ENCODE results near the gene PLA2G5.

Gene PLA2G5

DNA sequence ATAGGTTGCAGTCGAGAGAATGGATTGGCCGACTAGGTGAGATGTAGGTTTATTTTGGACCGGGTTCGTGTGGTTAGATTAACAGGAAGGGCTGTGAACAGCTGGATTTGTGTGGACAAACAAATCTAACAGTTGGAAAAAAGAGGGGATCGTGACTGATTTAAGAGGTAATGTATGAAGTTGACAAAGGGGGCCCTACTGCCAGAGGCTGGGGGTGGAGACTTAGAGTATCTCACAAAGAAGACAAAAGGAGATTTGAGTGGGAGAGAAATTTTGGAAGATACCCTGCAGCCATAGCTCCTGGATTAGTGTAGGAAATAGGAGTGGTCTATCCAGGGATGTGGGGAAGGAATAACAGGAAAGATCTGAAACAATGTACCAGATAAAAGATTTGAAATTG is 38.8 kb upstream of the PLA2G5 start:
- Histone ChIP-seq H3K27me3 (ENCODE audit: low read depth, low read length) (no peaks in the 10 kb centered on the region), H3K9me3 (ENCODE audit: insufficient read depth, low read length) (no peaks in the 10 kb centered on the region), H3K4me1 (ENCODE audit: low read length) (no peaks in the 10 kb centered on the region), H3K27ac (ENCODE audit: low read length) (no peak overlapping the region), H3K4me2 (ENCODE audit: low read length) (no peak overlapping the region), H4K20me1 (ENCODE audit: insufficient read depth, low read length) (no peaks in the 10 kb centered on the region), H3K9ac (ENCODE audit: low read length) (no peak overlapping the region), H3K4me3 (ENCODE audit: low read length) (no peak overlapping the region), H3K79me2 (ENCODE audit: low read length) (no peaks in the 10 kb centered on the region), H2AFZ (ENCODE audit: low read depth, low read length) (no peak overlapping the region), H3K36me3 (replicated peaks; ENCODE audit: low read depth, low read length) (no peaks in the 10 kb centered on the region)
- TF ChIP-seq, protein P1, sequence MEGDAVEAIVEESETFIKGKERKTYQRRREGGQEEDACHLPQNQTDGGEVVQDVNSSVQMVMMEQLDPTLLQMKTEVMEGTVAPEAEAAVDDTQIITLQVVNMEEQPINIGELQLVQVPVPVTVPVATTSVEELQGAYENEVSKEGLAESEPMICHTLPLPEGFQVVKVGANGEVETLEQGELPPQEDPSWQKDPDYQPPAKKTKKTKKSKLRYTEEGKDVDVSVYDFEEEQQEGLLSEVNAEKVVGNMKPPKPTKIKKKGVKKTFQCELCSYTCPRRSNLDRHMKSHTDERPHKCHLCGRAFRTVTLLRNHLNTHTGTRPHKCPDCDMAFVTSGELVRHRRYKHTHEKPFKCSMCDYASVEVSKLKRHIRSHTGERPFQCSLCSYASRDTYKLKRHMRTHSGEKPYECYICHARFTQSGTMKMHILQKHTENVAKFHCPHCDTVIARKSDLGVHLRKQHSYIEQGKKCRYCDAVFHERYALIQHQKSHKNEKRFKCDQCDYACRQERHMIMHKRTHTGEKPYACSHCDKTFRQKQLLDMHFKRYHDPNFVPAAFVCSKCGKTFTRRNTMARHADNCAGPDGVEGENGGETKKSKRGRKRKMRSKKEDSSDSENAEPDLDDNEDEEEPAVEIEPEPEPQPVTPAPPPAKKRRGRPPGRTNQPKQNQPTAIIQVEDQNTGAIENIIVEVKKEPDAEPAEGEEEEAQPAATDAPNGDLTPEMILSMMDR (IDR thresholded peaks at IDR 0.05; ENCODE audit: low read depth, low read length): no peak

DNA sequence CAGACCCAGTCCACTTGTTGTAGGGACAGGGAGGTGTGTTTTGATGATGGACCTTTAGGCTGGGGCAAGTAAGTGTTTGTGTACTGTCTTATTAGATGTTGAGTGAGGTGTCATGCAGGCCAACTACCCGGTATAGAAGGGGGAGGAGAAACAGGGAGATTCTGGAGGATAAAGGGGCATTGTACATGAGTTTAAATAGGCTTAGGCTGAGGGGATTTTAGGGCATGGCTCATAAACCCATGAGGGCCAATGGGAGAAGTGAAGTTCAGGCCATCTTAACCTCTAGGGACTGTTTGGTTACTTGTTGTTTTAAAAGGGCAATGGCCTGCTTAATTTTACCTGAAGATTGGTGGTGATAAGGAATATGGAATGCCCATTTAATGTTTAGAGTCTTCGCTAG is 38.2 kb upstream of the PLA2G5 start:
- H3K4me1 ChIP-seq (ENCODE audit: low read length): no peaks in the 10 kb centered on the region
- no peaks in the 10 kb centered on the region for H3K9me3 ChIP-seq (ENCODE audit: insufficient read depth, low read length)
- no peak overlapping the region for H2AFZ ChIP-seq (ENCODE audit: low read depth, low read length)
- no peak overlapping the region for H3K9ac ChIP-seq (ENCODE audit: low read length)
- no peak for TF ChIP-seq EZH2phosphoT487 (IDR thresholded peaks at IDR 0.05; ENCODE audit: low read depth)
- TF ChIP-seq, protein P1 (IDR thresholded peaks at IDR 0.05; ENCODE audit: low read depth, low read length): no peak
- H3K4me3 ChIP-seq (ENCODE audit: low read length): no peak overlapping the region
- no peaks in the 10 kb centered on the region for H3K27me3 ChIP-seq (ENCODE audit: low read depth, low read length)
- no peak overlapping the region for H3K27ac ChIP-seq (ENCODE audit: low read length)
- H3K36me3 ChIP-seq (replicated peaks; ENCODE audit: low read depth, low read length): no peaks in the 10 kb centered on the region
- H3K79me2 ChIP-seq (ENCODE audit: low read length): no peaks in the 10 kb centered on the region
- no peaks in the 10 kb centered on the region for H4K20me1 ChIP-seq (ENCODE audit: insufficient read depth, low read length)
- no peak overlapping the region for H3K4me2 ChIP-seq (ENCODE audit: low read length)

DNA sequence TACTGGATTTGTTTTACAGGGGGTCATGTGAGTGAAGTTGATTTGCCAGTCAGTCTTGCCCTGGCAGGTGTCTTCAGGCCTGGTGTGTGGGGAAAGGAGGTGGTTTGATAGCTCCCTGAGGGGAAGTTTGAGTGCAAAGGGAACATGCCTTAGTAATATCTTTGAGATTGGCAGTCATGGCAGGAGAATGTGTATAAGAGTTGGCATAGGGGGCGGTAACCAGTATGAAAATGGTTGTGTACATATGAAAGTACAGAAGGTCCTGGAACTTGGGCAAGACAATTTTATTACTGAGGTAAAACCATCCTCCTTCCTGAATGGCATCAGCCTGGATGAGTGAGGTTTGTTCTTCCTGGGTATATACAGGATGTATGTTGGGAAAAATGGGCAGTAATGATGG is 37.6 kb upstream of the PLA2G5 start:
- no peaks in the 10 kb centered on the region for H3K4me1 ChIP-seq (ENCODE audit: low read length)
- no peaks in the 10 kb centered on the region for H3K27me3 ChIP-seq (ENCODE audit: low read depth, low read length)
- H3K4me3 ChIP-seq (ENCODE audit: low read length): no peak overlapping the region
- no peak overlapping the region for H3K27ac ChIP-seq (ENCODE audit: low read length)
- no peak overlapping the region for H3K4me2 ChIP-seq (ENCODE audit: low read length)
- no peaks in the 10 kb centered on the region for H3K79me2 ChIP-seq (ENCODE audit: low read length)
- no peak for TF ChIP-seq EZH2phosphoT487 (IDR thresholded peaks at IDR 0.05; ENCODE audit: low read depth)
- TF ChIP-seq, protein P1 (IDR thresholded peaks at IDR 0.05; ENCODE audit: low read depth, low read length): no peak
- H4K20me1 ChIP-seq (ENCODE audit: insufficient read depth, low read length): no peaks in the 10 kb centered on the region
- no peaks in the 10 kb centered on the region for H3K9me3 ChIP-seq (ENCODE audit: insufficient read depth, low read length)
- no peaks in the 10 kb centered on the region for H3K36me3 ChIP-seq (replicated peaks; ENCODE audit: low read depth, low read length)
- no peak overlapping the region for H2AFZ ChIP-seq (ENCODE audit: low read depth, low read length)
- H3K9ac ChIP-seq (ENCODE audit: low read length): no peak overlapping the region

- Histone ChIP-seq H3K79me2 (ENCODE audit: low read length) (no peaks in the 10 kb centered on the region), H3K4me1 (ENCODE audit: low read length) (no peaks in the 10 kb centered on the region), H3K9ac (ENCODE audit: low read length) (no peak overlapping the region), H3K36me3 (replicated peaks; ENCODE audit: low read depth, low read length) (no peaks in the 10 kb centered on the region), H3K4me3 (ENCODE audit: low read length) (no peak overlapping the region), H4K20me1 (ENCODE audit: insufficient read depth, low read length) (no peaks in the 10 kb centered on the region), H3K27me3 (ENCODE audit: low read depth, low read length) (no peaks in the 10 kb centered on the region), H2AFZ (ENCODE audit: low read depth, low read length) (no peak overlapping the region), H3K27ac (ENCODE audit: low read length) (no peak overlapping the region), H3K9me3 (ENCODE audit: insufficient read depth, low read length) (no peaks in the 10 kb centered on the region), H3K4me2 (ENCODE audit: low read length) (no peak overlapping the region)
- no peak for TF ChIP-seq EZH2phosphoT487 (IDR thresholded peaks at IDR 0.05; ENCODE audit: low read depth)
- TF ChIP-seq, protein P1 (IDR thresholded peaks at IDR 0.05; ENCODE audit: low read depth, low read length): no peak
These were observed 36.6 kb upstream of the PLA2G5 start for GRCh38 chr1:20033420-20033819.
